K562 (cell line): Measurements from ENCODE around the gene SYVN1. TPM values are rescaled to one million over a fixed set of nuclear protein-coding genes. Genes with fewer than 3 reads are reported as not detected.
A peak's percentile ranks its signal among the peaks of the same experiment; 100 is the strongest.

Experiments
- ATAC-seq: fragments of 200-7000 bp; cut with Tn5 transposase; 3 replicates; pipeline ENCODE4 v1.9.1; 2020; ENCODE audit warnings: moderate library complexity
- BruUV-seq: library from RNA; stranded (reverse); fragments of 400-500 nt; replicated peaks from 2 replicates; lab custom pipeline; 2021; lab: Mats Ljungman, UMichigan
- CTCF ChIA-PET: fragments of 300-600 bp; formaldehyde crosslinking; extraction: SDS; loops from one replicate; lab custom pipeline; 2021; ENCODE audit warnings: low intra/inter-chr PET ratio; lab: Yijun Ruan, JAX
- POLR2A ChIA-PET: fragments of 300-600, 350-650 bp; sonication (Branson Sonifier 250); formaldehyde crosslinking; extraction: SDS; loops from one replicate; lab custom pipeline; 2021; ENCODE audit warnings: antibody characterized with exemption, inconsistent platforms; lab: Yijun Ruan, JAX
- DNase-seq, 4 experiments: peaks; one replicate each; pipeline versions ENCODE4 v3.0.0 to v3.0.0-alpha.2; 2011 to 2018; ENCODE audit warnings: low spot score in 3 of 4, mixed read lengths in 3 of 4; ENCODE audit errors: extremely low read depth in 1 of 4
- FAIRE-seq: peaks from 2 replicates; lab custom pipeline; 2011; peaks lifted over from hg19 to GRCh38; lab: Jason Lieb, UNC
- H2AFZ ChIP-seq: 2 replicates; pipeline ENCODE4 v1.6.0; 2011; ENCODE audit warnings: low read depth, low read length, control low read depth, inconsistent platforms
- H3K27ac ChIP-seq: fragments of 200-600 bp; 3 replicates; pipeline ENCODE4 v1.8.0; 2011; ENCODE audit warnings: low read depth, mild to moderate bottlenecking, control low read depth, inconsistent platforms, low read length, moderate library complexity, mixed read lengths; ENCODE audit errors: extremely low read depth
- H3K27me3 ChIP-seq, 2 experiments: fragments of 300-600 bp in 1 of 2; 2 replicates in 1 of 2; 3 replicates in 1 of 2; pipeline versions ENCODE4 v1.6.0 to v1.8.0; 2011; ENCODE audit warnings: inconsistent platforms in 2 of 2, low read length in 2 of 2, mild to moderate bottlenecking in 1 of 2, mixed read lengths in 1 of 2, moderate library complexity in 1 of 2; ENCODE audit not compliant: control insufficient read depth in 2 of 2, insufficient read depth in 2 of 2
- H3K36me3 ChIP-seq: fragments of 300-600 bp; 3 replicates; pipeline ENCODE4 v1.8.0; 2011; ENCODE audit warnings: mild to moderate bottlenecking, low read length, inconsistent platforms; ENCODE audit not compliant: control insufficient read depth, insufficient read depth
- H3K4me1 ChIP-seq, 2 experiments: fragments of 200-600 bp in 1 of 2; replicated peaks in 1 of 2; 2 replicates in 1 of 2; 3 replicates in 1 of 2; pipeline versions ENCODE4 v1.5.1 to v1.8.0; 2011; ENCODE audit warnings: inconsistent platforms in 2 of 2, low read length in 2 of 2, mild to moderate bottlenecking in 1 of 2, mixed read lengths in 1 of 2, moderate library complexity in 1 of 2; ENCODE audit not compliant: control insufficient read depth in 2 of 2, insufficient read depth in 2 of 2
- H3K4me2 ChIP-seq: 2 replicates; pipeline ENCODE4 v1.6.1; 2011; ENCODE audit warnings: low read length, control low read depth, inconsistent platforms, mixed read lengths; ENCODE audit not compliant: insufficient read depth
- H3K4me3 ChIP-seq: fragments of 200-600 bp; sonication (generic), shearing (Covaris generic); 2 replicates; pipeline ENCODE4 v1.5.1; 2016; ENCODE audit warnings: control low read depth, inconsistent platforms
- H3K79me2 ChIP-seq: fragments of 200-600 bp; 3 replicates; pipeline ENCODE4 v1.8.0; 2011; ENCODE audit warnings: low read length, inconsistent platforms; ENCODE audit not compliant: control insufficient read depth, insufficient read depth
- H3K9ac ChIP-seq, 2 experiments: 2 replicates each; pipeline versions ENCODE4 v1.6.0 to v1.6.1; 2011; ENCODE audit warnings: low read depth in 2 of 2, low read length in 2 of 2, control low read depth in 1 of 2, inconsistent platforms in 1 of 2, mild to moderate bottlenecking in 1 of 2, mixed read lengths in 1 of 2; ENCODE audit not compliant: insufficient read depth in 1 of 2
- H3K9me1 ChIP-seq: one replicate; pipeline ENCODE4 v1.6.0; 2011; ENCODE audit warnings: inconsistent platforms, mild to moderate bottlenecking, low read length, moderate library complexity; ENCODE audit not compliant: control insufficient read depth, insufficient read depth
- H3K9me3 ChIP-seq: replicated peaks from 2 replicates; pipeline ENCODE4 v1.5.1; 2011; ENCODE audit warnings: low read depth, low read length, inconsistent platforms; ENCODE audit not compliant: control insufficient read depth, insufficient read depth
- H4K20me1 ChIP-seq: replicated peaks from 2 replicates; pipeline ENCODE4 v1.6.1; 2011; ENCODE audit warnings: low read length, inconsistent platforms, mixed read lengths; ENCODE audit not compliant: control insufficient read depth, insufficient read depth
- KDM5B ChIP-seq: fragments of 200-600 bp; sonication (generic); IDR thresholded peaks from 2 replicates; pipeline ENCODE4 v1.6.1; 2012; ENCODE audit warnings: low read depth, mild to moderate bottlenecking, moderate library complexity, low read length, control low read depth, inconsistent platforms; ENCODE audit not compliant: insufficient replicate concordance
- PML ChIP-seq: IDR thresholded peaks from 2 replicates; pipeline ENCODE4 v1.6.1; 2012; ENCODE audit warnings: low read length, inconsistent platforms
- POLR2A ChIP-seq: fragments of 450-650 bp; conservative IDR thresholded peaks from 2 replicates; pipeline ENCODE4 v1.6.1; 2016
- POLR2AphosphoS5 ChIP-seq: IDR thresholded peaks from 2 replicates; pipeline ENCODE4 v1.6.1; 2011; ENCODE audit warnings: mild to moderate bottlenecking, low read depth, low read length, moderate library complexity; ENCODE audit not compliant: control insufficient read depth, insufficient read depth
- POLR2B ChIP-seq: fragments of 450-650 bp; IDR thresholded peaks from 2 replicates; pipeline ENCODE4 v1.6.1; 2018; ENCODE audit warnings: low read depth; ENCODE audit not compliant: partially characterized antibody
- POLR2G ChIP-seq: fragments of 200-400 bp; formaldehyde crosslinking; IDR thresholded peaks from 2 replicates; pipeline ENCODE4 v1.6.1; 2017; ENCODE audit warnings: low read depth, mild to moderate bottlenecking, antibody characterized with exemption, low read length, moderate library complexity
- RBFOX2 ChIP-seq: fragments of 200-400 bp; formaldehyde crosslinking; IDR thresholded peaks from 2 replicates; pipeline ENCODE4 v1.6.1; 2017; ENCODE audit warnings: low read depth, mild to moderate bottlenecking, low read length, moderate library complexity
- SUPT5H ChIP-seq: fragments of 450-650 bp; IDR thresholded peaks from 2 replicates; pipeline ENCODE4 v1.6.1; 2016
- ZNF316 ChIP-seq: fragments of 450-650 bp; IDR thresholded peaks from 2 replicates; pipeline ENCODE4 v1.6.1; 2016
- ZNF449 ChIP-seq: fragments of 250-450 bp; sonication (Bioruptor Pico); IDR thresholded peaks from 2 replicates; pipeline ENCODE4 v1.8.0; 2022; ENCODE audit warnings: moderate library complexity, mild to moderate bottlenecking, inconsistent platforms
- WGBS: fragments of 100-300 bp; shearing (Covaris generic); methylation state at CpG from one replicate; pipeline ENCODE4 v1.1.6; 2016; ENCODE audit warnings: low coverage, mixed read lengths; ENCODE audit not compliant: insufficient coverage; ENCODE audit errors: missing lambda C conversion rate; 5-methylcytosine and 5-hydroxymethylcytosine counted together
- in situ Hi-C: fragments of 300-500 bp; cut with MboI; formaldehyde crosslinking; loops from 4 replicates; pipeline ENCODE4 v1.15.0; 2018; ENCODE audit warnings: inconsistent platforms, mixed read lengths
- intact Hi-C: fragments of 100-400 bp; cut with micrococcal nuclease; formaldehyde crosslinking; loops from 2 replicates; pipeline ENCODE4 v1.14.2; 2022
- polyA plus RNA-seq, 8 experiments: library from polyadenylated mRNA; depleted of rRNA in 4 of 8; stranded (reverse) in 5 of 8; unstranded in 3 of 8; fragments of >200 nt; fragmentation: Nextera tagmentation in 2 of 8; fragmentation: Illumina TruSeq in 1 of 8; extraction: Ambion mirVana in 2 of 8; extraction: Trizol in 1 of 8; gene quantifications; 2 replicates each; pipeline versions ENCODE4 v1.2.1 to v1.2.3, GENCODE V29; 2011 to 2014; ENCODE audit warnings: inconsistent platforms in 1 of 8, missing spikeins in 1 of 8
- total RNA-seq, 7 experiments: library from RNA; depleted of rRNA in 6 of 7; stranded (reverse); fragments of >200 nt in 6 of 7; fragmentation: Illumina TruSeq in 2 of 7; extraction: Trizol in 2 of 7; gene quantifications; 2 replicates each; pipeline versions ENCODE4 v1.2.1 to v1.2.3, GENCODE V29; 2011 to 2021; ENCODE audit warnings: low replicate concordance in 1 of 7

SYVN1 gene
- total and polyA plus RNA-seq, 9 of the 15 experiments (the other 6 are each of a cell fraction or from before 2014, with no cell fraction given): 0.41 to 47.4 (median 9.9) TPM

GRCh38 chr11:65126624-65127274 lies 7.6 kb downstream of the SYVN1 start:
- peaks cover 0 to 19% of the 10 kb centered on the region in 2 experiments; a peak in 4 of 5 replicates for H3K4me1 ChIP-seq

More at GRCh38 chr11:65126624-65127274, 7.6 kb downstream of the SYVN1 start:
- 86% methylated on average over 6 of the region's 6 CpGs for WGBS
- intact Hi-C loops: no loop called here
- H4K20me1 ChIP-seq: peaks cover 6% of the 10 kb centered on the region; the same call in 1 of the 2 replicates
- peak overlapping the region in 1 of 2 experiments; percentile 21; a peak in 1 of 4 replicates for H3K9ac ChIP-seq
- no peak overlapping the region for H2AFZ ChIP-seq
- DNase-seq: peak in 1 of 4 experiments; percentile 15
- no peaks in the 10 kb centered on the region for H3K9me1 ChIP-seq
- no peak overlapping the region for H3K4me3 ChIP-seq
- H3K36me3 ChIP-seq: peaks cover 78% of the 10 kb centered on the region
- H3K4me2 ChIP-seq: no peak overlapping the region
- peaks cover 42% of the 10 kb centered on the region for H3K79me2 ChIP-seq
- peak; percentile 26; the same call in 1 of the 2 replicates for TF ChIP-seq ZNF316
- TF ChIP-seq ZNF449 (CRISPR knock-in tag): no peak
- TF ChIP-seq POLR2AphosphoS5: no peak
- TF ChIP-seq POLR2A: peak; percentile 65
- TF ChIP-seq KDM5B: peak; percentile 27
- peak; percentile 29 for TF ChIP-seq POLR2B
- peak; percentile 54; the same call in 1 of the 2 replicates for TF ChIP-seq POLR2G
- peak; percentile 27; the same call in 1 of the 2 replicates for TF ChIP-seq PML
- peak; percentile 57; the same call in 1 of the 2 replicates for TF ChIP-seq RBFOX2
- TF ChIP-seq SUPT5H: peak; percentile 56
- no TSS peak for BruUV-seq
- H3K9me3 ChIP-seq: no peaks in the 10 kb centered on the region
- in situ Hi-C loops: no loop called here
- H3K27me3 ChIP-seq: no peaks in the 10 kb centered on the region
- ChIA-PET POLR2A (interaction anchor here (0.6 to 1.3 kb wide), 4 partner anchors 10 to 154 kb away, joined by 3 to 4 read pairs (median 4); no protein-coding TSS in a partner anchor), CTCF (no interaction called here)
- no peak overlapping the region for H3K27ac ChIP-seq
- no peak for FAIRE-seq
- no peak for ATAC-seq
